HepG2 (cell line): ENCODE measurements around the gene LMAN2. TPM values are rescaled to one million over a fixed set of nuclear protein-coding genes. Genes with fewer than 3 reads are reported as not detected.

ENCODE experiments used
- ATAC-seq: fragments of 200-7000 bp; cut with Tn5 transposase; 3 replicates; pipeline ENCODE4 v1.9.1; 2020; ENCODE audit warnings: mild to moderate bottlenecking, moderate library complexity
- BruUV-seq: library from RNA; stranded (reverse); fragments of 400-500 nt; replicated peaks from 2 replicates; lab custom pipeline; 2021; lab: Mats Ljungman, UMichigan
- CTCF ChIA-PET: fragments of 300-600 bp; formaldehyde crosslinking; extraction: SDS; loops from one replicate; lab custom pipeline; 2021; ENCODE audit warnings: low total read pairs, inconsistent platforms, low intra/inter-chr PET ratio; lab: Yijun Ruan, JAX
- POLR2A ChIA-PET: fragments of 350-600 bp; sonication (Branson Sonifier 250); formaldehyde crosslinking; loops from one replicate; lab custom pipeline; 2020; ENCODE audit warnings: antibody characterized with exemption, inconsistent platforms; lab: Yijun Ruan, JAX
- DNase-seq: peaks from one replicate; pipeline ENCODE4 v3.0.0-alpha.2; 2015; ENCODE audit warnings: low spot score
- FAIRE-seq: peaks from 3 replicates; lab custom pipeline; 2011; peaks lifted over from hg19 to GRCh38; lab: Jason Lieb, UNC
- H2AFZ ChIP-seq: one replicate; pipeline ENCODE4 v1.6.1; 2011; ENCODE audit warnings: low read length, inconsistent platforms
- H3K27ac ChIP-seq: fragments of 300-600 bp; 3 replicates; pipeline ENCODE4 v1.8.0; 2011; ENCODE audit warnings: mixed run types, mild to moderate bottlenecking, mixed read lengths, low read length, inconsistent platforms; ENCODE audit not compliant: insufficient read depth; ENCODE audit errors: extremely low read length
- H3K27me3 ChIP-seq, 2 experiments: fragments of 200-600 bp in 1 of 2; 2 replicates in 1 of 2; 3 replicates in 1 of 2; pipeline versions ENCODE4 v1.6.0 to v1.8.0; 2011; ENCODE audit warnings: low read length in 2 of 2, mild to moderate bottlenecking in 2 of 2, moderate library complexity in 2 of 2, inconsistent platforms in 1 of 2; ENCODE audit not compliant: insufficient read depth in 2 of 2, control insufficient read depth in 1 of 2
- H3K36me3 ChIP-seq, 2 experiments: fragments of 200-600 bp in 1 of 2; replicated peaks in 1 of 2; 2 replicates in 1 of 2; 3 replicates in 1 of 2; pipeline versions ENCODE4 v1.5.1 to v1.8.0; 2011; ENCODE audit warnings: low read length in 2 of 2, inconsistent platforms in 1 of 2; ENCODE audit not compliant: insufficient read depth in 2 of 2, control insufficient read depth in 1 of 2
- H3K4me1 ChIP-seq: 2 replicates; pipeline ENCODE4 v1.5.1; 2012; ENCODE audit warnings: low read length, inconsistent platforms; ENCODE audit not compliant: insufficient read depth
- H3K4me2 ChIP-seq: 2 replicates; pipeline ENCODE4 v1.6.0; 2011; ENCODE audit warnings: low read depth, low read length, inconsistent platforms
- H3K4me3 ChIP-seq, 3 experiments: fragments of 200-600 bp in 1 of 3; sonication (generic), shearing (Covaris generic) in 1 of 3; replicated peaks in 1 of 3; 2 replicates each; pipeline ENCODE4 v1.5.1; 2011 to 2016; ENCODE audit warnings: low read length in 3 of 3, inconsistent platforms in 2 of 3, low read depth in 2 of 3, mild to moderate bottlenecking in 2 of 3, control low read depth in 1 of 3, mixed read lengths in 1 of 3; ENCODE audit not compliant: insufficient read depth in 1 of 3
- H3K79me2 ChIP-seq: one replicate; pipeline ENCODE4 v1.6.1; 2011; ENCODE audit warnings: low read length, inconsistent platforms; ENCODE audit not compliant: insufficient read depth
- H3K9ac ChIP-seq: 2 replicates; pipeline ENCODE4 v1.6.0; 2011; ENCODE audit warnings: mild to moderate bottlenecking, low read depth, low read length, inconsistent platforms; ENCODE audit not compliant: insufficient read depth
- H3K9me3 ChIP-seq: 2 replicates; pipeline ENCODE4 v1.5.1; 2012; ENCODE audit warnings: mild to moderate bottlenecking, low read length
- H4K20me1 ChIP-seq: 2 replicates; pipeline ENCODE4 v1.6.0; 2011; ENCODE audit warnings: inconsistent platforms, mild to moderate bottlenecking, low read length, moderate library complexity; ENCODE audit not compliant: insufficient read depth
- GPN1 ChIP-seq: sonication (generic); formaldehyde crosslinking; IDR thresholded peaks from 2 replicates; pipeline ENCODE4 v1.5.1; 2020; ENCODE audit warnings: missing genetic modification reagents, borderline replicate concordance
- MTF1 ChIP-seq: sonication (generic); formaldehyde crosslinking; IDR thresholded peaks from 2 replicates; pipeline ENCODE4 v1.5.0; 2020; ENCODE audit warnings: missing genetic modification reagents
- STAT5B ChIP-seq: sonication (generic); formaldehyde crosslinking; IDR thresholded peaks from 2 replicates; pipeline ENCODE4 v1.4.0; 2020; ENCODE audit warnings: missing genetic modification reagents
- ZFX ChIP-seq: sonication (generic); formaldehyde crosslinking; IDR thresholded peaks from 2 replicates; pipeline ENCODE4 v1.4.0; 2020; ENCODE audit warnings: mild to moderate bottlenecking, low read depth, missing genetic modification reagents, moderate library complexity
- ZKSCAN1 ChIP-seq: fragments of 150-350 bp; IDR thresholded peaks from 2 replicates; pipeline ENCODE4 v1.6.1; 2014; ENCODE audit warnings: low read length
- ZNF138 ChIP-seq: sonication (generic); formaldehyde crosslinking; IDR thresholded peaks from 2 replicates; pipeline ENCODE4 v1.5.0; 2020; ENCODE audit warnings: mild to moderate bottlenecking, low read depth, missing genetic modification reagents
- ZNF235 ChIP-seq: sonication (generic); formaldehyde crosslinking; IDR thresholded peaks from 2 replicates; pipeline ENCODE4 v1.8.1; 2023; ENCODE audit warnings: mild to moderate bottlenecking, missing genetic modification reagents, borderline replicate concordance
- ZNF674 ChIP-seq: sonication (generic); formaldehyde crosslinking; IDR thresholded peaks from 2 replicates; pipeline ENCODE4 v1.5.0; 2020; ENCODE audit warnings: low read depth, mild to moderate bottlenecking, missing genetic modification reagents
- ZNF772 ChIP-seq: sonication (generic); formaldehyde crosslinking; IDR thresholded peaks from 2 replicates; pipeline ENCODE4 v1.5.0; 2020; ENCODE audit warnings: mild to moderate bottlenecking, missing genetic modification reagents
- ZNF775 ChIP-seq: sonication (generic); formaldehyde crosslinking; IDR thresholded peaks from 2 replicates; pipeline ENCODE4 v1.4.0; 2020; ENCODE audit warnings: missing genetic modification reagents, mild to moderate bottlenecking, moderate library complexity, borderline replicate concordance
- WGBS: methylation state at CpG from one replicate; pipeline ENCODE4 v1.1.6; 2017; ENCODE audit warnings: low lambda C conversion rate; 5-methylcytosine and 5-hydroxymethylcytosine counted together
- in situ Hi-C: cut with HindIII; loops from 2 replicates; pipeline ENCODE4 v1.10.0; 2017; ENCODE audit warnings: low pct_unique_long_range_greater_than_20kb; ENCODE audit not compliant: extremely low pct_ligation_motif_present
- intact Hi-C: fragments of 100-400 bp; cut with micrococcal nuclease; formaldehyde crosslinking; loops from one replicate; pipeline ENCODE4 v1.10.0; 2022; ENCODE audit not compliant: unreplicated experiment
- polyA plus RNA-seq, 8 experiments: library from polyadenylated mRNA; depleted of rRNA in 3 of 8; stranded (reverse) in 7 of 8; unstranded in 1 of 8; fragments of >200 nt; fragmentation: Illumina TruSeq in 4 of 8; extraction: Trizol in 4 of 8; gene quantifications; 2 replicates each; pipeline versions ENCODE4 v1.2.1 to v1.2.3, GENCODE V29; 2011 to 2016; ENCODE audit warnings: low read depth in 4 of 8, missing spikeins in 1 of 8, mixed read lengths in 1 of 8; ENCODE audit not compliant: insufficient read depth in 1 of 8
- total RNA-seq, 5 experiments: library from RNA; depleted of rRNA; stranded (reverse); fragments of >200 nt; fragmentation: Illumina TruSeq; extraction: Trizol; gene quantifications; 2 replicates each; pipeline ENCODE4 v1.2.3, GENCODE V29; 2016; ENCODE audit warnings: low read depth in 1 of 5
- TF ChIP-seq, protein P1 (sequence below), 2 experiments: fragments of 450-650 bp in 1 of 2; sonication (generic) in 1 of 2; formaldehyde crosslinking in 1 of 2; IDR thresholded peaks; 2 replicates each; pipeline versions ENCODE4 v1.6.1 to v1.8.0; 2016 to 2022; ENCODE audit warnings: antibody characterized with exemption in 1 of 2, mild to moderate bottlenecking in 1 of 2, missing genetic modification reagents in 1 of 2
- TF ChIP-seq, protein P2 (sequence below): sonication (generic); formaldehyde crosslinking; IDR thresholded peaks from 2 replicates; pipeline ENCODE4 v1.8.1; 2023; ENCODE audit warnings: mild to moderate bottlenecking, missing genetic modification reagents

The LMAN2 gene
- total and polyA plus RNA-seq, 2 of the 13 experiments (the other 11 are each of a cell fraction or from before 2014, with no cell fraction given), result 191 to 197 TPM

DNA sequence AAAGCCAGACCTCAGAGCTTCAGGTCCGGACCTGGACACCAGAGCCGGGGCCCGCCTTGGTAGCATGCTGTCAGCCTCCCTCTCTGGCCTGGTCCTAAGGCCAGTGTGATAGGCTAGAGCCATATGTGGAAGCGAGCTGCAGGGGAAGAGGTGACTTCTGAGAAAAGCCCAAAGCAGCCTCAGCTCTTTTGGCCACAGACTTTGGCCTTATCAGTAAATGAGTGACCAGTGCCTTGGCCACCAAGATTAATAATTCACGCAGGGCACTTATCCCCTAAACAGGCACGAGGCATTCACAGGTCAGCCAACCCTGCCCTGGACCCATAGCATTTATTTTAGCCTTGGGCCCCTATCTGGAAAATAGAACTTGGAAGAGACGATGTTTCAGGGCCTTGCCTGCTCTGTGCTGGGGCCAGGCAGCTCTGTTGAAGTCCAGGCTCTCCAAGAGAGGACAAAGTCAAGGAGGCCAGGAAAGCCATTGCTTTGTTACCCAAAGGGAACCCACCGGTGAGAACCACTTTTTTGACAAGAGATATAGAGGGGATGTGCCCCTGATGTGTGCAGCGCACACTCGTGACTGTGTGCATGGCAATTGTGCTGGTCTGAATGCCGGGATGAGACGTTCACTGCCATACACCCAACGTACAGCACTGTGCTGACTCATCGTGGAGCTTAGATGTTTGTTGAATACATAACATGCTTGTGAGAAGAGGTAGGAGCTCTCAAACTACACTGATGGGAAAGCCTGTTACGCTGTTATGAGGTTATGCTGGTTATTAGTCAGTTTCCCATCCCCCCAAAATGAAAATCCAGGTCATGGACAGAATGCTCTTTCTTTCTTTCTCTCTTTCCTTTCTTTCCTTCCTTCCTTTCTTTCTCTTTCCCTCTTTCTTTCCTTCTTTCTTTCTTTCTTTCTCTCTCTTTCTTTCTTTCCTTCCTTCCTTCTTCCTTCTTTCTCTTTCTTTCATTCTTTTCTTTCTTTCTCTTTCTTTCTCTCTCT lies 27.7 kb upstream of the LMAN2 start:
- in situ Hi-C loops, result no loop called here
- Histone ChIP-seq H3K4me1 (peaks cover 96% of the 10 kb centered on the region), H3K27ac (peak overlapping the region; percentile 98), H3K27me3 (peaks cover 0 to 2% of the 10 kb centered on the region in 2 experiments; a peak in 1 of 5 replicates), H3K4me2 (peak overlapping the region; percentile 89), H4K20me1 (no peaks in the 10 kb centered on the region), H3K79me2 (no peaks in the 10 kb centered on the region), H3K9ac (peak overlapping the region; percentile 86), H2AFZ (no peak overlapping the region), H3K36me3 (no peaks in the 10 kb centered on the region), H3K4me3 (peak overlapping the region; percentile 35 to 71 (median 35); a peak in 5 of 6 replicates), H3K9me3 (no peaks in the 10 kb centered on the region)
- ChIA-PET CTCF (interaction anchor here (1.0 kb wide), 1 partner anchor 75 kb away, joined by 3 read pairs; no protein-coding TSS in a partner anchor), POLR2A (interaction anchor here (0.6 to 4.9 kb wide), 36 partner anchors 11 to 305 kb away, joined by 3 to 239 read pairs (median 8); partner anchors contain the start of genes B4GALT7, F12, FGFR4 and GRK6)
- 0% methylated on average over 9 of the region's 15 CpGs for WGBS
- peak; percentile 94 for DNase-seq
- ATAC-seq, result peak; percentile 89
- peak; percentile 97 for FAIRE-seq
- TSS peak; percentile 99 for BruUV-seq
- intact Hi-C loops, result loop anchor here (1.0 kb wide), 1 partner anchor 8 kb away; no protein-coding TSS in a partner anchor
- TF ChIP-seq MTF1 (CRISPR knock-in tag) (no peak; the same call in 1 of the 2 replicates), ZKSCAN1 (no peak), GPN1 (CRISPR knock-in tag) (no peak), STAT5B (CRISPR knock-in tag) (no peak), ZNF775 (CRISPR knock-in tag) (no peak), ZNF138 (CRISPR knock-in tag) (no peak), ZFX (peak; percentile 97), ZNF674 (no peak), ZNF235 (CRISPR knock-in tag) (no peak), ZNF772 (peak; percentile 66; the same call in 1 of the 2 replicates)
- TF ChIP-seq, protein P1, sequence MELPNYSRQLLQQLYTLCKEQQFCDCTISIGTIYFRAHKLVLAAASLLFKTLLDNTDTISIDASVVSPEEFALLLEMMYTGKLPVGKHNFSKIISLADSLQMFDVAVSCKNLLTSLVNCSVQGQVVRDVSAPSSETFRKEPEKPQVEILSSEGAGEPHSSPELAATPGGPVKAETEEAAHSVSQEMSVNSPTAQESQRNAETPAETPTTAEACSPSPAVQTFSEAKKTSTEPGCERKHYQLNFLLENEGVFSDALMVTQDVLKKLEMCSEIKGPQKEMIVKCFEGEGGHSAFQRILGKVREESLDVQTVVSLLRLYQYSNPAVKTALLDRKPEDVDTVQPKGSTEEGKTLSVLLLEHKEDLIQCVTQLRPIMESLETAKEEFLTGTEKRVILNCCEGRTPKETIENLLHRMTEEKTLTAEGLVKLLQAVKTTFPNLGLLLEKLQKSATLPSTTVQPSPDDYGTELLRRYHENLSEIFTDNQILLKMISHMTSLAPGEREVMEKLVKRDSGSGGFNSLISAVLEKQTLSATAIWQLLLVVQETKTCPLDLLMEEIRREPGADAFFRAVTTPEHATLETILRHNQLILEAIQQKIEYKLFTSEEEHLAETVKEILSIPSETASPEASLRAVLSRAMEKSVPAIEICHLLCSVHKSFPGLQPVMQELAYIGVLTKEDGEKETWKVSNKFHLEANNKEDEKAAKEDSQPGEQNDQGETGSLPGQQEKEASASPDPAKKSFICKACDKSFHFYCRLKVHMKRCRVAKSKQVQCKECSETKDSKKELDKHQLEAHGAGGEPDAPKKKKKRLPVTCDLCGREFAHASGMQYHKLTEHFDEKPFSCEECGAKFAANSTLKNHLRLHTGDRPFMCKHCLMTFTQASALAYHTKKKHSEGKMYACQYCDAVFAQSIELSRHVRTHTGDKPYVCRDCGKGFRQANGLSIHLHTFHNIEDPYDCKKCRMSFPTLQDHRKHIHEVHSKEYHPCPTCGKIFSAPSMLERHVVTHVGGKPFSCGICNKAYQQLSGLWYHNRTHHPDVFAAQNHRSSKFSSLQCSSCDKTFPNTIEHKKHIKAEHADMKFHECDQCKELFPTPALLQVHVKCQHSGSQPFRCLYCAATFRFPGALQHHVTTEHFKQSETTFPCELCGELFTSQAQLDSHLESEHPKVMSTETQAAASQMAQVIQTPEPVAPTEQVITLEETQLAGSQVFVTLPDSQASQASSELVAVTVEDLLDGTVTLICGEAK (IDR thresholded peaks at IDR 0.05), result 0 out of 2 replicates have a peak, but pooled peaks have one; percentile 3
- TF ChIP-seq, protein P1 (CRISPR knock-in tag; IDR thresholded peaks at IDR 0.05), result peak; percentile 53; the same call in 1 of the 2 replicates
- TF ChIP-seq, protein P2, sequence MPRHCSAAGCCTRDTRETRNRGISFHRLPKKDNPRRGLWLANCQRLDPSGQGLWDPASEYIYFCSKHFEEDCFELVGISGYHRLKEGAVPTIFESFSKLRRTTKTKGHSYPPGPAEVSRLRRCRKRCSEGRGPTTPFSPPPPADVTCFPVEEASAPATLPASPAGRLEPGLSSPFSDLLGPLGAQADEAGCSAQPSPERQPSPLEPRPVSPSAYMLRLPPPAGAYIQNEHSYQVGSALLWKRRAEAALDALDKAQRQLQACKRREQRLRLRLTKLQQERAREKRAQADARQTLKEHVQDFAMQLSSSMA (CRISPR knock-in tag), result peak; percentile 71; the same call in 1 of the 2 replicates
